GM18868 (cell line): ENCODE measurements around the gene HS6ST2.

ENCODE experiments used
- ATAC-seq: cut with Tn5 transposase; IDR thresholded peaks from one replicate; pipeline ENCODE4 v1.9.1; 2021; ENCODE audit warnings: mild to moderate bottlenecking, moderate library complexity; ENCODE audit not compliant: unreplicated experiment

Gene HS6ST2

GRCh38 chrX:132745593-132745992, 212.8 kb downstream of the HS6ST2 start:
- ATAC-seq: no peak

DNA sequence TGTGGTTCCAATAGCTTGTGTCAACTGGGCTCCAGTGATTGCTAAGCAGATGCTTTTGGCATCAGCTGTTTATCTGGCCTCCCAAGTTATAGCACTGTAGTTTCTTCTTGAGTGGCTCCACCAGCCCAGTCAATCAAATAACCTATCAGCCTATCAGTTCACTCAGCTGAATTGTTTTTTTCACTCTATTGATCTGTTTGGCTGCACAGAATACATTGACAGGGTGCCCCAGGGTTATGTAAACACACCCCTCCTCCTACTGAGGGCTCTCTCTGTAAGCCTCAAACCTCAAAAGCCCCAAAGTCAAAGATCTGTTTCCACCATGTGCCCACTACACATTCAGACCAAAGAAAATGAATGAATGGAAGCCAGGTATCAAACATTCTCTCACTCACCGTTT, 214.0 kb downstream of the HS6ST2 start:
- ATAC-seq: peak; percentile 54

DNA sequence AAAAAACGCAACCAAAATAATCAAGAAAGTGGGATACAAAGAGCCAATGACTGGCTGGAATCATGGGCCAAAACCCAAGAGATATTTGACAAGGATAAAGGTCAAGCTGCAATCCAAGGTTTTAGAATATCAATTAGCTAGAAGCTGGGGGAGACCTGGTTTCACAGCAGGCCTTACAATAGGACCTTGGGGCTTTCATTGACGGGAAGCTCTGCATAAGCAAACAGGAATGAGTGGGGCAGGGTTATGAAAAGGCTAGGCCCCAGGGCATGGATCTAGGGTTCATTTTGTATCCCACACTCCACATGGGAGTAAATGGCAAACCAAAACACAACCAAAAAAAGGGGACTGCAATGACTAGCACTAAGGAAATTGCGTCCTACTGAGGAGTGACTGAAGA, 215.3 kb downstream of the HS6ST2 start:
- no peak for ATAC-seq

GRCh38 chrX:132742246-132742645, 216.2 kb downstream of the HS6ST2 start:
- no peak for ATAC-seq

DNA sequence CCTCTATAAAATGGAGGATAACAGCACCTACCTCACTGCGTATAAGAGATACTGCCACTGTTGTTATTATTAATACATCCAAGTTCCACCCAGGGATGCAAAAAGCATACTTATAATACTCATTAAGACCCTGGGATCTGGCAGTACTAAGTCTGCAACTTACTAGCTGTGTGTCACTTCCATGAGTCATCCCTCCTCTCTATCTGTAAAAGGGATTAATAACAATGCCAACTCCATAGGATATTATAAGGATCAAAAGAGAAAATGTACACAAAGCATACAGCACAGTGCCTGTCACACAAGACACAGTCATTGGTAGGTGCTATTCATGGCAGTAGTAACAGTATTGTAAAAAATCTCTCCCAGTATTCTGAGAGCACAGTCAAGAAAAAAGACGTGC, 216.7 kb downstream of the HS6ST2 start:
- ATAC-seq: no peak

- no peak for ATAC-seq
Measured at GRCh38 chrX:132740316-132741123, 217.9 kb downstream of the HS6ST2 start.

- ATAC-seq: no peak
Measured at GRCh38 chrX:132738951-132739350, 219.5 kb downstream of the HS6ST2 start.

GRCh38 chrX:132737743-132738142, 220.7 kb downstream of the HS6ST2 start:
- no peak for ATAC-seq

DNA sequence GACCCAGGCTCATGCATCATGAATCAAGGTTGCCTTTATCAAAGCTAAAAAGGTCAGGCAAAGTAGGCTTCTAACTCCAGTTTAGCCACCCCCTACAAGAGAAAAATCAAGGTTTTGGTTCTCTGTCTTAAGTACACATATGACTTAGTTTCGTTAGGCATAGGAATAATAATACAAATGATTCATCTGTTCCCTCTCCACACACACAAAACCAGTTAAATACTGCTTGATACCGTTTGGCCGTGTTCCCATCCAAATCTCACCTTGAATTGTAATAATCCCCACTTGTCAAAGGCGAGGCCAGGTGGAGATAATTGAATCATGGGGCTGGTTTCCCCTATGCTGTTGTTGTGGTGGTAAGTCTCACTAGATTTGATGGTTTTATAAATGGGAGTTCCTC, 226.2 kb downstream of the HS6ST2 start:
- peak; percentile 76 for ATAC-seq

DNA sequence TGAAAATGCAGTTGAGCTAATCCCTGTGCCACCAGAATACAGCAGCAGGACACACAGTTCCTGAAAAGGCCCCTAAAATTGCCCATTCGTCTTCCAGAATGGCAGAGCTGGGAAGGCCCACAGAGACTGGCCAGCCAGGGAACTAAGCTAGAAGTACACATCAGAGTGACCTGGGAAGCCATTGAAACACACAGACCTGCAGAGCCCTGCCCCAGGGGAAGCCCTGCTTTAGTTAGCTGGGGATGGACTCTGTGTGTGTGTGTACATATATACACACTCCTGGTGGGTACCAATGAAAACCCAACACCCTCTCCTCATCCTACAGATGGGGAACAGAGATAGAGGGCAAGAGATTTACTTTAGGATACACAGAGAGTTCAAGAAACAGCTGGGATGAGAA, 227.7 kb downstream of the HS6ST2 start:
- ATAC-seq: no peak

DNA sequence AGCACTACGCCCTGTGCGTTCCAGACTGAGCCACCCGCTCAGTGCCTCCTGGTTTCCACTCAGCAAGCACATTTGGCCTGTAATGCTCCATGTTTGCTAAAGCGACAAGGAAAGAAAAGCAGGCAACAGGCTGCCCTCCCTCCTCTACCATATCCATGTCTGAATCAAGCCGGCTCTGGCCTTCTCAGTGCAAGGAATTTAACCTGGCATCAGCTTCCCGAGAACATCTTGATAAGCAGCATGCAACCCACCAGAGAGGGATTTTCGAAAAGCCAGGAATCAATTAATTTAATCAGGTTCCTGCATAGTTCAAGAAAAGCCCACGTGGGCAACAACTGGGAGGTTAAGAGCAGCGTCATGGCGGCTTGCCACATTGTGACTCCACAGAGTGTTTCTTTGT, 228.2 kb downstream of the HS6ST2 start:
- no peak for ATAC-seq

GRCh38 chrX:132728296-132728695, 230.1 kb downstream of the HS6ST2 start:
- no peak for ATAC-seq

- ATAC-seq: no peak
Measured at GRCh38 chrX:132718431-132718958, 239.9 kb downstream of the HS6ST2 start.

GRCh38 chrX:132716006-132716405, 242.4 kb downstream of the HS6ST2 start:
- no peak for ATAC-seq

- no peak for ATAC-seq
Measured at GRCh38 chrX:132714913-132715312, 243.5 kb downstream of the HS6ST2 start.

GRCh38 chrX:132712350-132712749, 246.1 kb downstream of the HS6ST2 start:
- no peak for ATAC-seq

GRCh38 chrX:132710656-132711155, 247.7 kb downstream of the HS6ST2 start:
- ATAC-seq: no peak

DNA sequence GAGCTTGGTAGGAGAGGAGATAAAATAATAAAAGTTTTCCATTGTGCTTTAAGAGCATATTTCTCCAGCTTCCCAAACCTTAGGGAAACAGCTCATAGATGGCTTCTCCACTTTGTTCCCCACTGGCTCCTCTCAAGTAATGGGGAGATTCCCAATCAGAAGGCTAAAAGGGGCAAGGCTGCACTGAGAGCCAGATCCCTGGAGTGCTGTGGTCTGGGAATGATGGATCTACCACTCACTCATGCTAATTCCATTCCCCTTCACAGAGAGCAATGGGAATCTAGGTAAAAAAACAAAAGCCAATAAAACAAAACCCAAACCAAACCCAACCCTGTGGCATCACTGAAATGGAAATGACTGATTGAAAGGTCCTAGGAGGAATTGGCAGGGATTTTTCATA, 249.9 kb downstream of the HS6ST2 start:
- no peak for ATAC-seq

DNA sequence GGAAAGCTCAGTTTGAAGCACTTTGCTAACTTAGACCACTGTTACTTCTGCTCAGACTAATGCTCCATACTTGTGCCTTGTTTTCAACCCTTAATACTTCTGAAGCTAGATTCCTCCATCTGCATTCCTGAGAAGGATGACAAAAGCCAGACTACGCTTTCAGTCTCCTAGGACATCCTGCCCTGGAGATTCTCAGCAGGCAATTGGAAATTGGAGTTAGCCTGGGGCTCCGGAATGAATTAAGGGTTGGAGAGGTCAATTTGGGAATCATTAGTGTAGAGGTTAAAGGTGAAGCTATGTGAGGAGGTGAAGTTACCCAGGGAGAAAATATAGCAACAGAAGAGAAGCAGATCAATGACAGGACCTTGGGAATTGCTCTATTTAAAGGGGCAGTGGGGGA, 253.7 kb downstream of the HS6ST2 start:
- ATAC-seq: no peak

- ATAC-seq: no peak
Measured at GRCh38 chrX:132694382-132694781, 264.0 kb downstream of the HS6ST2 start.

GRCh38 chrX:132692526-132692925, 265.9 kb downstream of the HS6ST2 start:
- ATAC-seq: no peak

DNA sequence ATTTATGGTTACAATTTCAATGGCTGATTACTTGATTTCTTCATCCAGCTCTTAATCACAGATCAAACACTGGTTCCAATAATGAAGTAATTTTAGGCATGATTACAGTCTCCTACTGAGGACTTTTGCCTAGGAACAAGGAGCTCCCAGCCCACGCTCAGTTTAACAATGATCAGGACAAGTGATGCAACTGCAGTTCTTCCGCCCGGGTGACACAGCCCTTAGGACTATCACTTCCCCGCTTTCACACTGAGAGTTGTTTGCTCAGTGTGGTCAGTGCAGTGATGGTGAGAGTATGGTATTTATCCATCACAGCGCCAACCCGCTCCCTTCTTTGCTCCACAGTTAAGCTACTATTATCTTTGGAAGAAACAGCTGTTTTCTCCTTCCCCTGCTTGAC, 266.4 kb downstream of the HS6ST2 start:
- no peak for ATAC-seq
